H1 (cell line): ENCODE results near the gene ICA1. TPM values are rescaled to one million over a fixed set of nuclear protein-coding genes. Genes with fewer than 3 reads are reported as not detected.

Experiments used
- CREB1 ChIP-seq: IDR thresholded peaks from 2 replicates; pipeline ENCODE4 v1.6.1; 2012; ENCODE audit warnings: inconsistent platforms
- KDM5A ChIP-seq: fragments of 200-600 bp; IDR thresholded peaks from 2 replicates; pipeline ENCODE4 v1.7.1; 2012; ENCODE audit warnings: mild to moderate bottlenecking, low read length, inconsistent platforms, mixed read lengths
- RFX5 ChIP-seq: IDR thresholded peaks from 2 replicates; pipeline ENCODE4 v1.6.1; 2011; ENCODE audit warnings: low read depth, low read length, improper control_type of control experiment, borderline replicate concordance
- RXRA ChIP-seq: IDR thresholded peaks from 2 replicates; pipeline ENCODE4 v1.6.1; 2011; ENCODE audit warnings: low read depth, mild to moderate bottlenecking, low read length, moderate library complexity; ENCODE audit not compliant: insufficient read depth
- polyA plus RNA-seq, 7 experiments: library from polyadenylated mRNA; depleted of rRNA in 3 of 7; stranded (reverse) in 5 of 7; unstranded in 2 of 7; fragments of >200 nt in 5 of 7; fragments of 200-250 nt in 2 of 7; gene quantifications; 1 replicate in 5 of 7; 2 replicates in 1 of 7; 4 replicates in 1 of 7; pipeline versions ENCODE4 v1.2.1 to v1.2.3, GENCODE V29; 2011 to 2013; ENCODE audit warnings: missing spikeins in 2 of 7, mixed read lengths in 2 of 7
- total RNA-seq: library from RNA; stranded (reverse); fragmentation: NEBNext Ultra II Directional; extraction: Animal tissue kit (Norgen Biotek cat#: 25700); gene quantifications from 2 replicates; pipeline ENCODE4 v1.2.1, GENCODE V29; 2021

Gene ICA1
- total and polyA plus RNA-seq, 2 of the 8 experiments (the other 6 are each of a cell fraction or from before 2014, with no cell fraction given), result 14.9 to 37.1 TPM

DNA sequence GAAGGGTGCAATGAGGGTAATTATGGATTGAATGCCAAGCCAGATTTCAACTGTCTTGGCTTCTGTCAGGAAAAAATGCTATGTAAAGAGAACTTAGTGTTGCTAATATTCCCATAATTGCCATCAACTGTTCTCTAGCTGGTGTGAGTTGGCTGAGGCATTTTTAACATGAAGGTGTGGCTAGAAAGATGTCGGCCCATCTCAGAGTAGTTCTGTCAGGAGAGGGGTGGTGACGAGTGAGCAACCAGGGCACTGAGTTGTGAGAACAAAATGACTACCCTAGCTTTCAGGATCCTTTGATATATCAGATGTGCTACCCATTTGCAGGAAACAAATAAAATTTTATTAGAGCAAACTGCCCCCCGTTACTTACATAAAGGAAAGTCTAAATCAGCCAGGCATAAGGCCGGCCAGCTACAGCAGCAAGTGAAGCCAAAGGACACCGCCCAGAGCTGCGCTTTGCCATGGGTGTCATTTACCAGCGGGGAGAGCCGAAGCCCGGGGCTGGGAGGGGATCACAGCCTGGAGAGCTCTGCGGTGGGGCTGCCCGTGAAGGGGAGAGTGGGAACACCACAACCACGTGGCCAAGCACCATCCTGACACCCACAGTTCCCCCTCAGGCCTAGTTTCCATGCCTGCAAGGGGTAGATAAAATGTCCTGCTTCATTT lies 141.4 kb downstream of the ICA1 start (continued):
- no peak for TF ChIP-seq RXRA
- no peak for TF ChIP-seq RFX5
- TF ChIP-seq KDM5A, result no peak
- TF ChIP-seq CREB1, result no peak
